Stimulated activated naive CD8-positive, alpha-beta T cell treated with anti-CD3 and anti-CD28 coated beads, Interleukin-15, Interleukin-2, amounts not matched to agents 100 ng/mL and 50 ng/mL, for 24 hours (primary cell): ENCODE results near the gene SGMS1.
"Not testable (repeated sequence)": the region's sequence is repeated elsewhere in the genome, so short reads cannot be mapped to it uniquely, and the experiment has no call there.

ENCODE experiments used
- H3K27ac Mint-ChIP-seq: one replicate; pipeline ENCODE4 v1.8.0; 2021; ENCODE audit warnings: mild to moderate bottlenecking, mixed read lengths
- H3K27me3 Mint-ChIP-seq: one replicate; pipeline ENCODE4 v1.8.0; 2021; ENCODE audit warnings: mixed read lengths
- H3K36me3 Mint-ChIP-seq: one replicate; pipeline ENCODE4 v1.8.0; 2021; ENCODE audit warnings: low read depth, mixed read lengths
- H3K4me1 Mint-ChIP-seq: one replicate; pipeline ENCODE4 v1.8.0; 2021; ENCODE audit warnings: low read depth, mixed read lengths
- H3K4me3 Mint-ChIP-seq: one replicate; pipeline ENCODE4 v1.8.0; 2021; ENCODE audit warnings: mild to moderate bottlenecking, mixed read lengths
- H3K9me3 Mint-ChIP-seq: one replicate; pipeline ENCODE4 v1.8.0; 2021; ENCODE audit warnings: mixed read lengths

Gene SGMS1

GRCh38 chr10:50382576-50383023 lies 241.2 kb downstream of the SGMS1 start:
- H3K4me1 Mint-ChIP-seq = peaks cover 30% of the 10 kb centered on the region
- H3K9me3 Mint-ChIP-seq = no peaks in the 10 kb centered on the region
- peaks cover 11% of the 10 kb centered on the region for H3K36me3 Mint-ChIP-seq
- no peak overlapping the region for H3K27ac Mint-ChIP-seq
- no peaks in the 10 kb centered on the region for H3K27me3 Mint-ChIP-seq
- H3K4me3 Mint-ChIP-seq = no peak overlapping the region

- Mint-ChIP-seq H3K4me1 (peaks cover 21% of the 10 kb centered on the region), H3K27ac (no peak overlapping the region), H3K27me3 (no peaks in the 10 kb centered on the region), H3K4me3 (no peak overlapping the region), H3K36me3 (peaks cover 13% of the 10 kb centered on the region), H3K9me3 (no peaks in the 10 kb centered on the region)
These were observed 242.1 kb downstream of the SGMS1 start for GRCh38 chr10:50381642-50382041.

GRCh38 chr10:50379616-50380015 lies 244.1 kb downstream of the SGMS1 start:
- Mint-ChIP-seq H3K27me3 (no peaks in the 10 kb centered on the region), H3K4me3 (no peak overlapping the region), H3K27ac (no peak overlapping the region), H3K4me1 (peaks cover 9% of the 10 kb centered on the region), H3K36me3 (peaks cover 15% of the 10 kb centered on the region), H3K9me3 (no peaks in the 10 kb centered on the region)

GRCh38 chr10:50375745-50376144 lies 248.0 kb downstream of the SGMS1 start:
- H3K36me3 Mint-ChIP-seq = peaks cover 15% of the 10 kb centered on the region
- H3K9me3 Mint-ChIP-seq = no peaks in the 10 kb centered on the region
- peaks cover 6% of the 10 kb centered on the region for H3K4me1 Mint-ChIP-seq
- H3K27ac Mint-ChIP-seq = no peak overlapping the region
- H3K4me3 Mint-ChIP-seq = no peak overlapping the region
- H3K27me3 Mint-ChIP-seq = no peaks in the 10 kb centered on the region

GRCh38 chr10:50375051-50375452 lies 248.7 kb downstream of the SGMS1 start:
- Mint-ChIP-seq H3K4me1 (peaks cover 6% of the 10 kb centered on the region), H3K36me3 (peaks cover 15% of the 10 kb centered on the region), H3K4me3 (no peak overlapping the region), H3K9me3 (no peaks in the 10 kb centered on the region), H3K27me3 (no peaks in the 10 kb centered on the region), H3K27ac (no peak overlapping the region)

GRCh38 chr10:50373821-50374501 lies 249.8 kb downstream of the SGMS1 start:
- H3K36me3 Mint-ChIP-seq = peaks cover 15% of the 10 kb centered on the region

GRCh38 chr10:50369931-50370330 lies 253.8 kb downstream of the SGMS1 start:
- Mint-ChIP-seq H3K27ac (no peak overlapping the region), H3K4me1 (peaks cover 3% of the 10 kb centered on the region), H3K4me3 (no peak overlapping the region), H3K9me3 (no peaks in the 10 kb centered on the region), H3K36me3 (peaks cover 15% of the 10 kb centered on the region), H3K27me3 (no peaks in the 10 kb centered on the region)

More at GRCh38 chr10:50373821-50374501, 249.8 kb downstream of the SGMS1 start:
- Mint-ChIP-seq H3K4me3 (no peak overlapping the region), H3K27me3 (no peaks in the 10 kb centered on the region), H3K9me3 (no peaks in the 10 kb centered on the region), H3K27ac (no peak overlapping the region), H3K4me1 (no peaks in the 10 kb centered on the region)

GRCh38 chr10:50367732-50368131 lies 256.0 kb downstream of the SGMS1 start:
- Mint-ChIP-seq H3K4me1 (peaks cover 18% of the 10 kb centered on the region), H3K27ac (no peak overlapping the region), H3K4me3 (no peak overlapping the region), H3K27me3 (no peaks in the 10 kb centered on the region), H3K9me3 (peaks cover 5% of the 10 kb centered on the region), H3K36me3 (peaks cover 25% of the 10 kb centered on the region)

- H3K4me1 Mint-ChIP-seq = peaks cover 25% of the 10 kb centered on the region
- not testable (repeated sequence) for H3K9me3 Mint-ChIP-seq, H3K4me3 Mint-ChIP-seq, H3K27ac Mint-ChIP-seq, H3K27me3 Mint-ChIP-seq
- peaks cover 33% of the 10 kb centered on the region for H3K36me3 Mint-ChIP-seq
These were observed 257.3 kb downstream of the SGMS1 start for GRCh38 chr10:50366421-50366820.

GRCh38 chr10:50364730-50365129 lies 259.0 kb downstream of the SGMS1 start:
- not testable (repeated sequence) for H3K9me3 Mint-ChIP-seq, H3K4me3 Mint-ChIP-seq, H3K27ac Mint-ChIP-seq, H3K27me3 Mint-ChIP-seq
- H3K4me1 Mint-ChIP-seq = peaks cover 25% of the 10 kb centered on the region
- H3K36me3 Mint-ChIP-seq = peaks cover 33% of the 10 kb centered on the region

GRCh38 chr10:50362547-50363125 lies 261.1 kb downstream of the SGMS1 start:
- H3K36me3 Mint-ChIP-seq = peaks cover 33% of the 10 kb centered on the region
- peaks cover 25% of the 10 kb centered on the region for H3K4me1 Mint-ChIP-seq
- H3K9me3 Mint-ChIP-seq = peaks cover 8% of the 10 kb centered on the region
- H3K27me3 Mint-ChIP-seq = no peaks in the 10 kb centered on the region
- H3K27ac Mint-ChIP-seq = peak overlapping the region; percentile 65
- no peak overlapping the region for H3K4me3 Mint-ChIP-seq

- Mint-ChIP-seq H3K27me3 (no peaks in the 10 kb centered on the region), H3K4me3 (no peak overlapping the region), H3K36me3 (peaks cover 31% of the 10 kb centered on the region), H3K27ac (no peak overlapping the region), H3K9me3 (peaks cover 8% of the 10 kb centered on the region), H3K4me1 (peaks cover 25% of the 10 kb centered on the region)
These were observed 261.8 kb downstream of the SGMS1 start for GRCh38 chr10:50361946-50362345.

GRCh38 chr10:50360077-50360850 lies 263.5 kb downstream of the SGMS1 start:
- peaks cover 17% of the 10 kb centered on the region for H3K36me3 Mint-ChIP-seq
- peaks cover 22% of the 10 kb centered on the region for H3K4me1 Mint-ChIP-seq
- H3K27ac Mint-ChIP-seq = no peak overlapping the region
- H3K9me3 Mint-ChIP-seq = peaks cover 8% of the 10 kb centered on the region
- no peak overlapping the region for H3K4me3 Mint-ChIP-seq
- H3K27me3 Mint-ChIP-seq = no peaks in the 10 kb centered on the region

GRCh38 chr10:50358925-50359687 lies 264.6 kb downstream of the SGMS1 start:
- H3K9me3 Mint-ChIP-seq = peaks cover 8% of the 10 kb centered on the region

GRCh38 chr10:50358411-50358810 lies 265.3 kb downstream of the SGMS1 start:
- no peaks in the 10 kb centered on the region for H3K27me3 Mint-ChIP-seq
- no peak overlapping the region for H3K27ac Mint-ChIP-seq
- peaks cover 18% of the 10 kb centered on the region for H3K36me3 Mint-ChIP-seq
- peaks cover 8% of the 10 kb centered on the region for H3K9me3 Mint-ChIP-seq
- H3K4me3 Mint-ChIP-seq = no peak overlapping the region
- peaks cover 13% of the 10 kb centered on the region for H3K4me1 Mint-ChIP-seq

More at GRCh38 chr10:50358925-50359687, 264.6 kb downstream of the SGMS1 start:
- Mint-ChIP-seq H3K36me3 (peaks cover 22% of the 10 kb centered on the region), H3K27me3 (no peaks in the 10 kb centered on the region), H3K4me1 (peaks cover 19% of the 10 kb centered on the region), H3K4me3 (no peak overlapping the region), H3K27ac (no peak overlapping the region)
